HEK293T (cell line): ENCODE measurements around the gene CYP2J2.

Experiments
- CTCF ChIA-PET: fragments of 350-600 bp; formaldehyde crosslinking; extraction: SDS; loops from one replicate; lab custom pipeline; 2021; ENCODE audit warnings: antibody characterized with exemption, inconsistent platforms; lab: Yijun Ruan, JAX
- POLR2A ChIA-PET: fragments of 350-600 bp; formaldehyde crosslinking; extraction: SDS; loops from one replicate; lab custom pipeline; 2020; ENCODE audit warnings: antibody characterized with exemption, inconsistent platforms; lab: Yijun Ruan, JAX
- DNase-seq: peaks from one replicate; pipeline ENCODE4 v3.0.0; 2012; ENCODE audit warnings: mixed read lengths; ENCODE audit errors: extremely low spot score
- ARNT ChIP-seq: fragments of 450-650 bp; IDR thresholded peaks from 2 replicates; pipeline ENCODE4 v1.6.1; 2017; ENCODE audit warnings: mild to moderate bottlenecking
- BHLHE40 ChIP-seq: fragments of 450-650 bp; IDR thresholded peaks from 2 replicates; pipeline ENCODE4 v1.6.1; 2016; ENCODE audit warnings: mild to moderate bottlenecking, moderate library complexity, borderline replicate concordance
- CTBP1 ChIP-seq: fragments of 450-650 bp; IDR thresholded peaks from 2 replicates; pipeline ENCODE4 v1.6.1; 2016; ENCODE audit warnings: borderline replicate concordance
- ELF4 ChIP-seq: fragments of 450-650 bp; IDR thresholded peaks from 2 replicates; pipeline ENCODE4 v1.6.1; 2017; ENCODE audit warnings: antibody characterized with exemption
- FOXA1 ChIP-seq: fragments of 450-650 bp; IDR thresholded peaks from 2 replicates; pipeline ENCODE4 v1.6.1; 2016; ENCODE audit warnings: mild to moderate bottlenecking
- FOXK2 ChIP-seq: fragments of 450-650 bp; IDR thresholded peaks from 2 replicates; pipeline ENCODE4 v1.6.1; 2016; ENCODE audit warnings: mild to moderate bottlenecking
- FOXM1 ChIP-seq: fragments of 450-650 bp; IDR thresholded peaks from 2 replicates; pipeline ENCODE4 v1.6.1; 2017; ENCODE audit warnings: mild to moderate bottlenecking, borderline replicate concordance
- HDGF ChIP-seq: fragments of 450-650 bp; IDR thresholded peaks from 2 replicates; pipeline ENCODE4 v1.6.1; 2017; ENCODE audit warnings: antibody characterized with exemption, borderline replicate concordance
- L3MBTL2 ChIP-seq: fragments of 450-650 bp; conservative IDR thresholded peaks from 2 replicates; pipeline ENCODE4 v1.6.1; 2016; ENCODE audit warnings: mild to moderate bottlenecking
- LEF1 ChIP-seq: fragments of 450-650 bp; IDR thresholded peaks from 2 replicates; pipeline ENCODE4 v1.6.1; 2017; ENCODE audit warnings: mild to moderate bottlenecking, borderline replicate concordance
- NFRKB ChIP-seq: fragments of 450-650 bp; IDR thresholded peaks from 2 replicates; pipeline ENCODE4 v1.6.1; 2016; ENCODE audit warnings: mild to moderate bottlenecking, moderate library complexity
- SP1 ChIP-seq: fragments of 450-650 bp; IDR thresholded peaks from 2 replicates; pipeline ENCODE4 v1.6.1; 2017
- SUZ12 ChIP-seq: fragments of 450-650 bp; IDR thresholded peaks from 2 replicates; pipeline ENCODE4 v1.6.1; 2016; ENCODE audit warnings: mild to moderate bottlenecking
- TARDBP ChIP-seq: fragments of 450-650 bp; IDR thresholded peaks from 2 replicates; pipeline ENCODE4 v1.6.1; 2016
- ZNF384 ChIP-seq: fragments of 450-650 bp; IDR thresholded peaks from 2 replicates; pipeline ENCODE4 v1.6.1; 2016
- TF ChIP-seq, protein P1 (sequence below): fragments of 450-650 bp; IDR thresholded peaks from 2 replicates; pipeline ENCODE4 v1.6.1; 2016

CYP2J2 gene

DNA sequence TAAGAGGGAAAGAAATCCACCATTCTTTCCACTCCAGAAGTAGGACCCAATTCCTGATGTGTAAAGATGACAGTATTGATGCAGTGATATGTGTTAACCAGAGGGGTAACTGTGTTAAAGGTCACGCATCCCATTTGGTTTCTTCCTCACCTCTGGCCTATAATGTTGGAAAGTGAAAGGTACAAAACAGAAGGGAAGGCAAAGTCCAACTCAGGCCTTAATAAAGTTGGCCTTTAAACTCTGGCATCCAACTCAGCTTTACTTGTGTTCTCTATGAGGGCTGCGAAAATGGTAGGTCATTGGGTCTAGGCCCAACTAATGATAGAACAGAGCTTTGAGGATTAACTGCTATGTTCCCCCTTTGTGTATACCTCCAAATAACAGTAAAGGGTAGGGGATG, 17.9 kb downstream of the CYP2J2 start:
- CTCF ChIA-PET: no interaction called here
- TF ChIP-seq, protein P1, sequence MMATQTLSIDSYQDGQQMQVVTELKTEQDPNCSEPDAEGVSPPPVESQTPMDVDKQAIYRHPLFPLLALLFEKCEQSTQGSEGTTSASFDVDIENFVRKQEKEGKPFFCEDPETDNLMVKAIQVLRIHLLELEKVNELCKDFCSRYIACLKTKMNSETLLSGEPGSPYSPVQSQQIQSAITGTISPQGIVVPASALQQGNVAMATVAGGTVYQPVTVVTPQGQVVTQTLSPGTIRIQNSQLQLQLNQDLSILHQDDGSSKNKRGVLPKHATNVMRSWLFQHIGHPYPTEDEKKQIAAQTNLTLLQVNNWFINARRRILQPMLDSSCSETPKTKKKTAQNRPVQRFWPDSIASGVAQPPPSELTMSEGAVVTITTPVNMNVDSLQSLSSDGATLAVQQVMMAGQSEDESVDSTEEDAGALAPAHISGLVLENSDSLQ: no peak
- TF ChIP-seq BHLHE40: no peak
- no peak for TF ChIP-seq SUZ12
- no peak for TF ChIP-seq NFRKB
- TF ChIP-seq ARNT: no peak
- DNase-seq: no peak
- POLR2A ChIA-PET: no interaction called here

DNA sequence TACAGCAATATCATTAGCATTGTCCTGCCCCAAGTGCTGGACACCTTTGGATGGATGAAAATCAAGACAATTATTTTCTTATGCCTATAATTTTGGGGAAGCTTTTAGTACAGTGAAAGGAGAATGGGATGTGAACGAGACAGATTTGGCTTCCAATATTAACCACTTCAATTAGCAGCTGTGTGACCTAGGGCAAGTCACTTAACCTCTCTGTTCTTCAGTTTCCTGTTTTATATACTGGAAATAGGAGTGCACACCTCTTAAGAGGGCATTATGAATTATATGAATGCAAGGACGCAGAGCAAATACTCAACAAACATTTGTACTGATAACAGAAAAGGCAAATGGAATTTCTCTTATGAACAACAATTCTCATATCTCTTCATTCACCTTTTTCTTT, 18.5 kb downstream of the CYP2J2 start:
- ChIA-PET CTCF (no interaction called here), POLR2A (no interaction called here)
- TF ChIP-seq ELF4 (no peak), NFRKB (no peak), LEF1 (no peak), HDGF (no peak), ZNF384 (no peak), FOXA1 (no peak), BHLHE40 (no peak), TARDBP (no peak), FOXM1 (no peak)
- TF ChIP-seq, protein P1: no peak
- no peak for DNase-seq

DNA sequence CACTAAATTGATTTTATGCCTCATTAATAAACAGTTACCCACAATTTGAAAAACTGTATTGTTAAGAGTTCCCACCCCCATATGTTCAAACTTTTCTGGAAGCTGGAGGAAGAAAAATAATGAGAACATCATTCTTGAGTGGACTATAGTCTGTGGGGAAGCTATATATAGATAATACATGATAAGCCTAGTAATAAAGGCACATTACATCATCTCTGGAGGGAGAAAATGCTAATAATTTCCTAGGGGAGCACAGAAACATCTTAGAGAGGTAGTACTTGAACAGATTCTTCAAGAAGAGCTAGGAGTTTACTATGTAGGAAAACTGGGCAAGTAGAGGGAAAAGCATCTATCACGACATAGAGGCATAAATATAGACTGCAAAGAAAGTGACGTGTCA, 19.6 kb downstream of the CYP2J2 start:
- ChIA-PET CTCF (no interaction called here), POLR2A (no interaction called here)
- TF ChIP-seq FOXA1: no peak
- no peak for TF ChIP-seq ELF4
- no peak for TF ChIP-seq SP1
- TF ChIP-seq SUZ12: no peak
- no peak for TF ChIP-seq TARDBP
- TF ChIP-seq ARNT: no peak
- no peak for TF ChIP-seq LEF1
- no peak for TF ChIP-seq FOXM1
- TF ChIP-seq ZNF384: no peak
- no peak for TF ChIP-seq CTBP1
- no peak for TF ChIP-seq NFRKB
- no peak for TF ChIP-seq BHLHE40
- TF ChIP-seq L3MBTL2: no peak
- TF ChIP-seq FOXK2: no peak
- TF ChIP-seq, protein P1: no peak
- no peak for TF ChIP-seq HDGF
- no peak for DNase-seq

DNA sequence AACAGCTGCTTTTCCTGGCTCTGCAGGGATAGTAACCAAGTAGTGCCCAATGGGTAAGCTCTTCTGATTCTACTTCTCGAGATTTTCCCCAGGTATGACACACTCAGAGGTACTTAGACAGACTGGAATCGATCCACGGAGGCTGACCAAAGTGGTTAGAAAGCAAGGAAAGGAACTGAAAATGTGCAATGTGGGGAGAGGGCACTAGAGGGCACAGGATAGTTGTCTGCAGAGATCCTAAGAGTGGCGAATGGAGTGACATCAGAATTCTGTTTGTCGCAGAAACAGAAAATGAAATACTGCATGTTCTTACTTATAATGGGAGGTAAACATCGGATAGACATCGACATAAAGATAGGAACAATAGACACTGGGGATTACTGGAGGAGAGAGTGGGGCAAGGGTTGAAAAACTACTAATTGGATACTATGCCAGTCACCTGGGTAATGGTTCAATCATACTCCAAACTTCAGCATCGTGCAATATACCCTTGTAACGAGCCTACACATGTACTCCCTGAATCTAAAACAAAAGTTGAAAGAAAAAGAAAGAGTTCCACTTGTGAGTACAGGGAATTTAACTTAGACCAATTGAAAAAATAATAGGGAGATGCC, 23.3 kb downstream of the CYP2J2 start:
- peak; percentile 75 for DNase-seq
- TF ChIP-seq FOXK2 (no peak), L3MBTL2 (no peak), FOXA1 (no peak), ARNT (no peak), NFRKB (no peak), ZNF384 (no peak), SP1 (no peak), LEF1 (no peak), HDGF (no peak), SUZ12 (no peak), CTBP1 (no peak), BHLHE40 (no peak)
- POLR2A ChIA-PET: no interaction called here
- CTCF ChIA-PET: interaction anchor here (1.2 to 1.3 kb wide), 2 partner anchors 10 to 44 kb away, joined by 5 to 10 read pairs; no protein-coding TSS in a partner anchor

DNA sequence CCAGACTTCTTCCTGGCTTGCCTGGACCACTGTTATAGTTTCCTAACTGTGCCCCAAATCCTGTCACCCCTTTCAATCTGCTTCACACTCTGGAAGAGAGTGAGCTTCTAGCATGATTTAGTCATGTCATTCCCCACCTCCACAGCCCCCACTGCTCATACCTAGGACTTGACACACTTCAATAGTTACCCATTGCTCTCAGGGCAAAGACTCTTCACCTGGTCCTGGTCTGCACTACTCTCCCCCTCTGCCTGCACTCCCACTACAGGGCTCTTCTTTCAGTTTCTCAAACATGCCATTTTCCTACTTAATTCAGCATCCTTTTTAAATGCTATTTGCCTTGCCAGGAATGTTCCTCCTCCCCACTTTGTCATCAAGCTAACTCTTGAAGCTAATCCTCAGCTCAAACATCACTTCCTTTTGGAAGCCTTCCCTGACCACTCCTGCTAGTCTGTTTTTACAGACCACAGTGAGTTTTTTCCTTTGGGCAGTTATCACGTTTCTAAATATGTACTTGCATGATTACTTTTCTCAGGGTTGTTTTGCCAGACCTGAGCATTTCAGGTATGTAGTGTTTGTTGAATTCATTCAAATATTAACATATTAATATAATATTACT, 24.7 kb downstream of the CYP2J2 start:
- TF ChIP-seq L3MBTL2: no peak
- no peak for TF ChIP-seq ZNF384
- POLR2A ChIA-PET: no interaction called here
- CTCF ChIA-PET: interaction anchor here (0.6 to 1.3 kb wide), 3 partner anchors 9 to 48 kb away, joined by 3 to 7 read pairs (median 5); no protein-coding TSS in a partner anchor
- DNase-seq: no peak

DNA sequence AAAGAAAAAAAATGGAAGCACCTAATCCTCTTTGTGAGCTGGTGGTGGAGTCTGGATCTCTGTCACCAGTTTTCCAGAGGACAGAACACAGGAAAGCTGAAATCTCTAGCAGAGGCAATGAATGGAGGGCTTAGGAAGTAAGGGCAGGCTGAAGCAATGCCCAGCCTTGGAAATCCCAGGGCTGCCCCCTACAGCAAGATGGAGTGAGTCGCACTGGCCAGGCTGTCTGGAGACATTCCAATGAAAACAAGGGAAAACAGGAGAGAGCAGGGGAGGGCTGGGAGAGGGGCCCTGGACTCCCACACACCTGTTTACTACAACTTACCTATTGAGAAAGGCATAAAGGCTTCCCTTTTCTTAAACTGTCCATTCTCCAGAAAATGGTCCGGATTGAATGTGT, 25.9 kb downstream of the CYP2J2 start:
- CTCF ChIA-PET: interaction anchor here (0.6 to 1.3 kb wide), 2 partner anchors 47 to 1115 kb away, joined by 3 to 7 read pairs; no protein-coding TSS in a partner anchor
- POLR2A ChIA-PET: no interaction called here
- DNase-seq: peak; percentile 48
- TF ChIP-seq FOXM1 (no peak), SUZ12 (no peak), HDGF (no peak), FOXA1 (no peak), ARNT (no peak), TARDBP (no peak), ELF4 (no peak), ZNF384 (no peak), NFRKB (no peak), LEF1 (no peak), L3MBTL2 (no peak), CTBP1 (no peak), BHLHE40 (no peak), SP1 (no peak)
- TF ChIP-seq, protein P1: no peak
